22Rv1 (cell line): Measurements from ENCODE around the gene FGF6.

Experiments
- ZFX ChIP-seq: fragments of 450-650 bp; IDR thresholded peaks from 2 replicates; pipeline ENCODE4 v1.6.1; 2017; ENCODE audit warnings: antibody characterized with exemption, borderline replicate concordance
- TF ChIP-seq, protein P1 (sequence below): fragments of 450-650 bp; IDR thresholded peaks from 2 replicates; pipeline ENCODE4 v1.5.1; 2017; ENCODE audit warnings: mild to moderate bottlenecking

DNA sequence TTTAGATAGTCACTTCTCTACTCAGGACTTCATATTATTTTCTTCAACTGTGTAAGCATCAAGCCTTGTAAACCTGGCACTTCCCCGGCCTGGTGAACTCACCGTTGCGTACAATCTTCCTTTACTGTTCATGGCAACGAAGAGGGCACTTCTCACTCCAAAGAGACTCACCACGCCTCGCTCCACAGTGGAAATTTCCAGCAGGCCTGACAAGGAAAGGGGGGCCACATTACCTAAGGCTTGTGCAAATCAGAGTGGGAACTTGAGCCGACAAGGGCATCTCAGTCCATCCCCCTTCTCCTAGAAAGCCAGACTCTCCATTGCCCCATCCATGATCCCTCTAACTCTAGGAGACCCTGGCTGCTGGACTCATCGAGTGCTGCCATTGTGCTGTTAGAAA is 1.6 kb downstream of the FGF6 start:
- TF ChIP-seq, protein P1, sequence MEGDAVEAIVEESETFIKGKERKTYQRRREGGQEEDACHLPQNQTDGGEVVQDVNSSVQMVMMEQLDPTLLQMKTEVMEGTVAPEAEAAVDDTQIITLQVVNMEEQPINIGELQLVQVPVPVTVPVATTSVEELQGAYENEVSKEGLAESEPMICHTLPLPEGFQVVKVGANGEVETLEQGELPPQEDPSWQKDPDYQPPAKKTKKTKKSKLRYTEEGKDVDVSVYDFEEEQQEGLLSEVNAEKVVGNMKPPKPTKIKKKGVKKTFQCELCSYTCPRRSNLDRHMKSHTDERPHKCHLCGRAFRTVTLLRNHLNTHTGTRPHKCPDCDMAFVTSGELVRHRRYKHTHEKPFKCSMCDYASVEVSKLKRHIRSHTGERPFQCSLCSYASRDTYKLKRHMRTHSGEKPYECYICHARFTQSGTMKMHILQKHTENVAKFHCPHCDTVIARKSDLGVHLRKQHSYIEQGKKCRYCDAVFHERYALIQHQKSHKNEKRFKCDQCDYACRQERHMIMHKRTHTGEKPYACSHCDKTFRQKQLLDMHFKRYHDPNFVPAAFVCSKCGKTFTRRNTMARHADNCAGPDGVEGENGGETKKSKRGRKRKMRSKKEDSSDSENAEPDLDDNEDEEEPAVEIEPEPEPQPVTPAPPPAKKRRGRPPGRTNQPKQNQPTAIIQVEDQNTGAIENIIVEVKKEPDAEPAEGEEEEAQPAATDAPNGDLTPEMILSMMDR = no peak
- no peak for TF ChIP-seq ZFX
